GM21423 (cell line): ENCODE data around the gene ATP6V1C2.
"Not testable (repeated sequence)": the region's sequence is repeated elsewhere in the genome, so short reads cannot be mapped to it uniquely, and the experiment has no call there.

Experiments
- ATAC-seq: cut with Tn5 transposase; IDR thresholded peaks from one replicate; pipeline ENCODE4 v1.9.1; 2021; ENCODE audit warnings: mild to moderate bottlenecking, moderate library complexity; ENCODE audit not compliant: unreplicated experiment

ATP6V1C2 gene

GRCh38 chr2:10783421-10783820 is 62.0 kb downstream of the ATP6V1C2 start:
- ATAC-seq = no peak

- no peak for ATAC-seq
Observed at GRCh38 chr2:10784719-10785118, 63.3 kb downstream of the ATP6V1C2 start.

- ATAC-seq = no peak
Observed at GRCh38 chr2:10785260-10785659, 63.8 kb downstream of the ATP6V1C2 start.

- ATAC-seq = no peak
Observed at GRCh38 chr2:10786240-10786982, 65.0 kb downstream of the ATP6V1C2 start.

- ATAC-seq = no peak
Observed at GRCh38 chr2:10787176-10787968, 65.9 kb downstream of the ATP6V1C2 start.

- no peak for ATAC-seq
Observed at GRCh38 chr2:10788855-10789254, 67.4 kb downstream of the ATP6V1C2 start.

- ATAC-seq = peak; percentile 78
Observed at GRCh38 chr2:10790228-10790973, 69.0 kb downstream of the ATP6V1C2 start.

- no peak for ATAC-seq
Observed at GRCh38 chr2:10792001-10792634, 70.7 kb downstream of the ATP6V1C2 start.

GRCh38 chr2:10792660-10793400 is 71.4 kb downstream of the ATP6V1C2 start:
- ATAC-seq = no peak

GRCh38 chr2:10793816-10794215 is 72.4 kb downstream of the ATP6V1C2 start:
- ATAC-seq = no peak

GRCh38 chr2:10794876-10795275 is 73.4 kb downstream of the ATP6V1C2 start:
- no peak for ATAC-seq

GRCh38 chr2:10795508-10796046 is 74.1 kb downstream of the ATP6V1C2 start:
- no peak for ATAC-seq

- no peak for ATAC-seq
Observed at GRCh38 chr2:10796703-10797102, 75.3 kb downstream of the ATP6V1C2 start.

GRCh38 chr2:10798783-10799182 is 77.4 kb downstream of the ATP6V1C2 start:
- no peak for ATAC-seq

GRCh38 chr2:10800163-10800562 is 78.7 kb downstream of the ATP6V1C2 start:
- ATAC-seq = no peak

GRCh38 chr2:10802657-10803056 is 81.2 kb downstream of the ATP6V1C2 start:
- no peak for ATAC-seq

GRCh38 chr2:10805990-10806389 is 84.6 kb downstream of the ATP6V1C2 start:
- not testable (repeated sequence) for ATAC-seq

- ATAC-seq = no peak
Observed at GRCh38 chr2:10806543-10806942, 85.1 kb downstream of the ATP6V1C2 start.

- ATAC-seq = peak; percentile 31
Observed at GRCh38 chr2:10810202-10811161, 89.1 kb downstream of the ATP6V1C2 start.
